ENCODE measurements around the gene CLEC16A.

The CLEC16A gene

DNA sequence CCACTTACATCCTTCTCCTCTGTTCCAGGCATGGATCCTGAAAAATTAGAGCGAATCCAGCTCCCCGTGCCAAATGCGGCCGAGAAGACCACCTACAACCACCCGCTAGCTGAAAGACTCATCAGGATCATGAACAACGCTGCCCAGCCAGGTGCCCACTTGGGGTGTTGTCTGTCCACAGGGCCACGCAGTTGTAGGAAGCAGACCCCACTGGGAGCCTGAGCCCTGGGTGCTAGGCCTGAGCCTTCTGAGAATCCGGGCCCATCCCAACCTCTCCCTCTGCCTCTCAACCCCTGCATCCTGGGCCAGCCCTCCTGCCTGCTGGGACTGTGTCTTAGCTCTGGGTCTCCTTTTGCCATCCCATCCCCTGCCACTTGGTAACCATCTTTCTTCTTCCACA is 95.4 kb downstream of the CLEC16A start:
- H3K4me3 ChIP-seq (ENCODE audit: low read depth, low read length), result no peak overlapping the region
- CTCF ChIA-PET, result no interaction called here
- POLR2A ChIA-PET, result no interaction called here

DNA sequence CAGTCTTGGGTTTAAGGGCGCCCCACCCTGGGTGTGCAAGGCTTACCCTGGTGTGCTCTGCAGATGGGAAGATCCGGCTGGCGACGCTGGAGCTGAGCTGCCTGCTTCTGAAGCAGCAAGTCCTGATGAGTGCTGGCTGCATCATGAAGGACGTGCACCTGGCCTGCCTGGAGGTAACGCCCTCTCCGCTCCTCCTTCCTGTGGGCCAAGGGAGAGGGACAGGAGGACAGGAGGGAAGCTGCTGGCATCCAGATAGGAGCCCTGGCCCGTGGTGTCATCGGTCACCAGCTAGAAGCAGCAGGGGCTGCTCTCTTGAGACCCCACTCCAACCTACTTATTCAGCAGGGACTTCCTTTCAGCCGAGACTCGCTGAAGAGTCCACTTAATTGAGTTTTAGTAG is 97.8 kb downstream of the CLEC16A start:
- no peak for DNase-seq (ENCODE audit: low read depth, low spot score)
- TF ChIP-seq, protein P1, sequence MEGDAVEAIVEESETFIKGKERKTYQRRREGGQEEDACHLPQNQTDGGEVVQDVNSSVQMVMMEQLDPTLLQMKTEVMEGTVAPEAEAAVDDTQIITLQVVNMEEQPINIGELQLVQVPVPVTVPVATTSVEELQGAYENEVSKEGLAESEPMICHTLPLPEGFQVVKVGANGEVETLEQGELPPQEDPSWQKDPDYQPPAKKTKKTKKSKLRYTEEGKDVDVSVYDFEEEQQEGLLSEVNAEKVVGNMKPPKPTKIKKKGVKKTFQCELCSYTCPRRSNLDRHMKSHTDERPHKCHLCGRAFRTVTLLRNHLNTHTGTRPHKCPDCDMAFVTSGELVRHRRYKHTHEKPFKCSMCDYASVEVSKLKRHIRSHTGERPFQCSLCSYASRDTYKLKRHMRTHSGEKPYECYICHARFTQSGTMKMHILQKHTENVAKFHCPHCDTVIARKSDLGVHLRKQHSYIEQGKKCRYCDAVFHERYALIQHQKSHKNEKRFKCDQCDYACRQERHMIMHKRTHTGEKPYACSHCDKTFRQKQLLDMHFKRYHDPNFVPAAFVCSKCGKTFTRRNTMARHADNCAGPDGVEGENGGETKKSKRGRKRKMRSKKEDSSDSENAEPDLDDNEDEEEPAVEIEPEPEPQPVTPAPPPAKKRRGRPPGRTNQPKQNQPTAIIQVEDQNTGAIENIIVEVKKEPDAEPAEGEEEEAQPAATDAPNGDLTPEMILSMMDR (IDR thresholded peaks at IDR 0.05; ENCODE audit: insufficient read depth, low read length, missing control alignments), result no peak
- H3K4me3 ChIP-seq (ENCODE audit: low read depth, low read length), result no peak overlapping the region
- POLR2A ChIA-PET, result no interaction called here
- CTCF ChIA-PET, result no interaction called here

More for the DNA sequence above, 95.4 kb downstream of the CLEC16A start:
- DNase-seq (ENCODE audit: low read depth, low spot score), result no peak
- TF ChIP-seq, protein P1 (IDR thresholded peaks at IDR 0.05; ENCODE audit: insufficient read depth, low read length, missing control alignments), result no peak

DNA sequence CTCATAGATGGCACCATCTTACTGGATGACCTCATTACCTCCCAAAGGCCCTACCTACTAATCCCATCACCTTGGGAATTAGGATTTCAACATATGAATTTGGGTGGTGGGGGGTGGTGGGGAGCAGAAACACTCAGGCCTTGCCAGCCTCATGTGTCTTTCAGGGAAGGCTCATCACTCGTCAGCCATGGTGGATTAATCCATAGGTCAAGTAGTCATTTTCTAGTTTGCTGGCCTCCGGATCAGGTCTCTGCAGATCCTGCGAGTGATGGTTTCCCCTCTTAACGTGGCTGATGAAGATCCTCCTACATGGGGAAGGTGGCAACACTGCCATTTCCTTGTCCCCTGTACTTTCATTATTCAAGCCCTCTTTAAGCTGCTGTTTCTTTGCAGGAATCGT is 101.1 kb downstream of the CLEC16A start:
- TF ChIP-seq, protein P1 (IDR thresholded peaks at IDR 0.05; ENCODE audit: insufficient read depth, low read length, missing control alignments), result no peak
- no peak overlapping the region for H3K4me3 ChIP-seq (ENCODE audit: low read depth, low read length)
- POLR2A ChIA-PET, result no interaction called here
- no peak for DNase-seq (ENCODE audit: low read depth, low spot score)
- CTCF ChIA-PET, result interaction anchor here (0.9 to 1.8 kb wide), 3 partner anchors 9 to 46 kb away, joined by 3 to 9 read pairs (median 3); no protein-coding TSS in a partner anchor

DNA sequence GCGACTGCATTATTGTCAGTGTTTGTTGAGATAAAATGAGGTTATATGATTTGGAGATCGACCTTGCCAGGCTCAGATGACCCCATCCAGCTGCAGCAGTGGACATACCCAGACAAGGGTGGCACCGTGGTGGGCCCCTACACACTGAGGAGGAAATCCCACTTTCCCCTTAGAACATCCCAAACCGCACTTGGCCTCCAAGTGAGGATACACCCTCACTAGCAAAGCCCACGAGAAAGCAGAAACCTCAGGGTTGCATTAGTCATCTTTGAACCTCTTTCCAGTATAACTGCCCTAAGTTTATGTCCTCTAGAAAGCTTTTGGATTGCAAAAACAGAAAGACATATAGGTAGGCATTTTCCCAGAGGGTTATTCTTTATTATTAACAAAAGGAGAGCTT is 101.5 kb downstream of the CLEC16A start:
- CTCF ChIA-PET, result interaction anchor here (1.3 to 1.8 kb wide), 2 partner anchors 9 kb away, joined by 3 to 9 read pairs; no protein-coding TSS in a partner anchor
- TF ChIP-seq, protein P1 (IDR thresholded peaks at IDR 0.05; ENCODE audit: insufficient read depth, low read length, missing control alignments), result no peak
- H3K4me3 ChIP-seq (ENCODE audit: low read depth, low read length), result no peak overlapping the region

DNA sequence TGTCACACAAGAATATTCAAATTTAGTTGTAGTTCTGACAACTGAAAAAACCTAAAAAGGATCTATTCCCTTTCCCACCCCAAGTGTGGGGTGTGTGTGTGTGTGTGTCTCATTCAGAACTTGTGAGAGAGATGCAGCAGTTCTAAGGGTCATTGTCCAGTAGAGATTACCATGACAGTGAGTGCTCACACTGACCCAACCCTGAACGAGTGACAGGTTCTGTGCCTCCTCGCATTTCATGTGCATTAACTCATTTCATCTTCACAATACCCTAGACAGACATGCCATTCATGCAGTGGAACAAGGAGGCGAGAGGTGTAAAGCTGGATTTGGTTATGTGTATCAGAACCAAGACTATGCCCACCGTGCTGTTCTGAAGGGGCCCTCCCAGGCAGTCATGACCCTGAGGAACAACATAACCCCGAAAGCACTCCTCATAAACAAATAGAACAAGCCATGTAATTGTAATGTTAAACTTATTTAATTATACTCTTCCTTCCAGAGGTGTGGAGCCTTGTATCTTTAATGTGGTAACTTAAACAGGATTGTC is 102.1 kb downstream of the CLEC16A start:
- POLR2A ChIA-PET, result no interaction called here
- CTCF ChIA-PET, result interaction anchor here (1.3 kb wide), 1 partner anchor 9 kb away, joined by 3 read pairs; no protein-coding TSS in a partner anchor

More for the DNA sequence above, 101.5 kb downstream of the CLEC16A start:
- no peak for DNase-seq (ENCODE audit: low read depth, low spot score)
- POLR2A ChIA-PET, result no interaction called here

DNA sequence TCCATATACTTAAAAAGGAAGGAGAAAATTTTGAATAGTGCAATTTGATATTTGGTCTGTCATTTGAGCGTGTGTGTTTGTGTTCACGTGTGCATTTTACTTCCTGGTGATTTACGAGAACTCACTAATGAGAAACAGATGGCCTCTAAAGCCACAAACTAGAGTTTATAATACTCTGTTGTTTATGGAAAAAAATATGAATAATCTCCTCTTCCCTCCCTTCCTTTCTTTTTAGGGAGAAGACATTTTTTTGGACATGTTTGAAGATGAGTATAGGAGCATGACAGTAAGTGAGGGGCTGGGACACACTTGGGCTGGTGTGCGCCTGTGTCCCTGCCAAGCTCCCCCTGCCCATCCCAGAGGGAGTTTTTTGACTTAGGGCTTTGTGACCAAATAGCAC is 102.7 kb downstream of the CLEC16A start:
- H3K4me3 ChIP-seq (ENCODE audit: low read depth, low read length), result no peak overlapping the region
- POLR2A ChIA-PET, result no interaction called here
- CTCF ChIA-PET, result interaction anchor here (1.6 kb wide), 1 partner anchor 209 kb away, joined by 4 read pairs; the partner anchor contains the start of gene SOCS1
- TF ChIP-seq, protein P1 (IDR thresholded peaks at IDR 0.05; ENCODE audit: insufficient read depth, low read length, missing control alignments), result no peak
- peak; percentile 33 for DNase-seq (ENCODE audit: low read depth, low spot score)

More for the DNA sequence above, 102.1 kb downstream of the CLEC16A start:
- TF ChIP-seq, protein P1 (IDR thresholded peaks at IDR 0.05; ENCODE audit: insufficient read depth, low read length, missing control alignments), result no peak
- no peak for DNase-seq (ENCODE audit: low read depth, low spot score)
- no peak overlapping the region for H3K4me3 ChIP-seq (ENCODE audit: low read depth, low read length)
